Left ventricle myocardium inferior (tissue), 1 donor: ENCODE results near the gene MED27. TPM values are rescaled to one million over a fixed set of nuclear protein-coding genes. Genes with fewer than 3 reads are reported as not detected.

Experiments used
- DNase-seq: peaks from one replicate; pipeline ENCODE4 v3.0.0-alpha.2; 2020
- H3K27ac ChIP-seq: fragments of 200-600 bp; replicated peaks from 2 replicates; pipeline ENCODE4 v1.8.0; 2021
- H3K27me3 ChIP-seq: fragments of 200-600 bp; 2 replicates; pipeline ENCODE4 v1.8.0; 2021; ENCODE audit warnings: low read depth
- H3K36me3 ChIP-seq: fragments of 200-600 bp; 2 replicates; pipeline ENCODE4 v1.8.0; 2021
- H3K4me1 ChIP-seq: fragments of 200-600 bp; 2 replicates; pipeline ENCODE4 v1.8.0; 2021
- H3K4me3 ChIP-seq: fragments of 200-600 bp; 2 replicates; pipeline ENCODE4 v1.8.0; 2021; ENCODE audit warnings: mild to moderate bottlenecking, moderate library complexity
- H3K9me3 ChIP-seq: fragments of 200-600 bp; replicated peaks from 2 replicates; pipeline ENCODE4 v1.8.0; 2021
- intact Hi-C: fragments of 100-400 bp; cut with micrococcal nuclease; formaldehyde crosslinking; loops from one replicate; pipeline ENCODE4 v1.11.0; 2022
- total RNA-seq: library from RNA; stranded (reverse); fragmentation: NEBNext Ultra II Directional; extraction: Animal tissue kit (Norgen Biotek cat#: 25700); gene quantifications from one replicate; pipeline ENCODE4 v1.2.1, GENCODE V29; 2021
- TF ChIP-seq, protein P1 (sequence below): fragments of 200-600 bp; IDR thresholded peaks from 2 replicates; pipeline ENCODE4 v1.8.0; 2021; ENCODE audit warnings: antibody characterized with exemption, mild to moderate bottlenecking, borderline replicate concordance
- donor health status: DM: no; HTN: yes; CAD: no; lungs with severe emphysema.

The MED27 gene
- total RNA-seq, 1 donor from 2014 or later = 16.3 TPM

DNA sequence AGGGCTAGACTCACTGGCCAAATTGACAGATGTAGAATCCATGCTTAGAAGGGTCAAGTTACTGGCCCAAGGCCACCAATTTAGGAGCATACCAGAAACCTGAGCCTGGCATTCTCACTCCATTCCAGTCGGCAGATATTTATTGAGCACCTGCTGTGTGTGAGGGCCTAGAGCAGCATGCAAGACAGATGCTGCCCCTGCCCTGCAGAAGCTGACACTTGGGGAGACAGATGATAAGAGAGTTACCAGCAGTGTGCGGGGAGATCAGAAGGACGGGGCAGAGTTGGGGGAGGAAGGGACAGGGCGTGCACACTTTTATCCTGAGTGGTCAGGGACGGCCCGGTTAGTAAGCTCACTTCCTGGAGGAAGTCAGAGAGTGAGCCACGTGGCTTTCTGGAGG, 228.3 kb downstream of the MED27 start:
- TF ChIP-seq, protein P1, sequence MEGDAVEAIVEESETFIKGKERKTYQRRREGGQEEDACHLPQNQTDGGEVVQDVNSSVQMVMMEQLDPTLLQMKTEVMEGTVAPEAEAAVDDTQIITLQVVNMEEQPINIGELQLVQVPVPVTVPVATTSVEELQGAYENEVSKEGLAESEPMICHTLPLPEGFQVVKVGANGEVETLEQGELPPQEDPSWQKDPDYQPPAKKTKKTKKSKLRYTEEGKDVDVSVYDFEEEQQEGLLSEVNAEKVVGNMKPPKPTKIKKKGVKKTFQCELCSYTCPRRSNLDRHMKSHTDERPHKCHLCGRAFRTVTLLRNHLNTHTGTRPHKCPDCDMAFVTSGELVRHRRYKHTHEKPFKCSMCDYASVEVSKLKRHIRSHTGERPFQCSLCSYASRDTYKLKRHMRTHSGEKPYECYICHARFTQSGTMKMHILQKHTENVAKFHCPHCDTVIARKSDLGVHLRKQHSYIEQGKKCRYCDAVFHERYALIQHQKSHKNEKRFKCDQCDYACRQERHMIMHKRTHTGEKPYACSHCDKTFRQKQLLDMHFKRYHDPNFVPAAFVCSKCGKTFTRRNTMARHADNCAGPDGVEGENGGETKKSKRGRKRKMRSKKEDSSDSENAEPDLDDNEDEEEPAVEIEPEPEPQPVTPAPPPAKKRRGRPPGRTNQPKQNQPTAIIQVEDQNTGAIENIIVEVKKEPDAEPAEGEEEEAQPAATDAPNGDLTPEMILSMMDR = no peak
- H3K9me3 ChIP-seq = no peaks in the 10 kb centered on the region
- no peak overlapping the region for H3K4me3 ChIP-seq
- no peaks in the 10 kb centered on the region for H3K36me3 ChIP-seq
- intact Hi-C loops = no loop called here
- H3K27me3 ChIP-seq = no peaks in the 10 kb centered on the region
- peaks cover 4% of the 10 kb centered on the region for H3K4me1 ChIP-seq
- DNase-seq = no peak
- H3K27ac ChIP-seq = no peak overlapping the region

DNA sequence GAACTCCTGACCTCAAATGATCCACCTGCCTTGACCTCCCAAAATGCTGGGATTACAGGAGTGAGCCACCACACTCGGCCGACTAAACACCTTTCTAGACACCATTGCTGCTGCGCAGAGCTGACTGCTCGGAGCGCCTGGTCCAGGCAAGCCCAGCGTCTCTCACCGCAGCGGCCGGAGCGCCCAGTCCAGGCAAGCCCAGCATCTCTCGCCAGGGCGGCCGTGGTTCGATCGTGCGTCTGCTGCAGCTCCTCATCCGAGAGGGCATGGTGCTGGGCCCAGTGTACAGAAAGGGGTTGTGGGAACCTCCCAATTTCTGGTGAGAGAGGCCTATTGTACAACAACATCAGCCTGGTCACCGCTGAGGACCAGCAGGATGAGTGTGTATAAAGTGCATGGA, 230.3 kb downstream of the MED27 start:
- H3K4me1 ChIP-seq = no peaks in the 10 kb centered on the region
- H3K36me3 ChIP-seq = no peaks in the 10 kb centered on the region
- TF ChIP-seq, protein P1 = no peak
- no peak for DNase-seq
- no peak overlapping the region for H3K27ac ChIP-seq
- no peaks in the 10 kb centered on the region for H3K27me3 ChIP-seq
- intact Hi-C loops = no loop called here
- H3K9me3 ChIP-seq = no peaks in the 10 kb centered on the region
- H3K4me3 ChIP-seq = no peak overlapping the region

DNA sequence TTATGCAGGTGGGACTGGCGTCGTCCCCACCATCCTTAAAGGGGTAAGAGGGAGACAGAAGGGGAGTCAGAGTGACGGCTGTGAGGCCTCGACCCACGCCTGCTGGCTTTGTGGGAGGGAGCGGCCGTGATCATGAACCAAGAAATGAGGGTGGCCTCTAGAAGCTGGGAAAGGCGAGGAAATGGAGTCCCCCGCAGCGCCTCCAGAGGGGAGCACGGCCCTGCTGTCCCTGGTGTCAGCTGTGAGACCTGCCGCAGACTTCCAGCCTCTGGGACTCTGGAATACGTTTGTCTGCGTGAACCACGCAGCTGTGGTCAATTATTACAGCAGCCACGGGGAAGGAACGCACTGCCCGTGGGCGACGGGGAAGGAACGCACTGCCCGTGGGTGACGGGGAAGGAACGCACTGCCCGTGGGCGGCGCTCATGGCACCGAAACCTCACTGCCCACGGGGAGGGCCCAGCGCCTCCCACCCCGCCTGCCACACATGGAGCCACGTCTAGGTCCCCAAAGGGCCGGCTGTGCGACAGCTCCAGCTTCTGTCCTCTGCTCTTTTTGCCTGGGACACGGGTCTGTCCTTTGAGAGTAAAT, 231.0 kb downstream of the MED27 start:
- H3K27me3 ChIP-seq = no peaks in the 10 kb centered on the region
- no peak overlapping the region for H3K4me3 ChIP-seq
- H3K4me1 ChIP-seq = no peaks in the 10 kb centered on the region
- no peaks in the 10 kb centered on the region for H3K9me3 ChIP-seq
- intact Hi-C loops = no loop called here
- H3K27ac ChIP-seq = no peak overlapping the region
- TF ChIP-seq, protein P1 = no peak
- DNase-seq = no peak
- H3K36me3 ChIP-seq = no peaks in the 10 kb centered on the region

DNA sequence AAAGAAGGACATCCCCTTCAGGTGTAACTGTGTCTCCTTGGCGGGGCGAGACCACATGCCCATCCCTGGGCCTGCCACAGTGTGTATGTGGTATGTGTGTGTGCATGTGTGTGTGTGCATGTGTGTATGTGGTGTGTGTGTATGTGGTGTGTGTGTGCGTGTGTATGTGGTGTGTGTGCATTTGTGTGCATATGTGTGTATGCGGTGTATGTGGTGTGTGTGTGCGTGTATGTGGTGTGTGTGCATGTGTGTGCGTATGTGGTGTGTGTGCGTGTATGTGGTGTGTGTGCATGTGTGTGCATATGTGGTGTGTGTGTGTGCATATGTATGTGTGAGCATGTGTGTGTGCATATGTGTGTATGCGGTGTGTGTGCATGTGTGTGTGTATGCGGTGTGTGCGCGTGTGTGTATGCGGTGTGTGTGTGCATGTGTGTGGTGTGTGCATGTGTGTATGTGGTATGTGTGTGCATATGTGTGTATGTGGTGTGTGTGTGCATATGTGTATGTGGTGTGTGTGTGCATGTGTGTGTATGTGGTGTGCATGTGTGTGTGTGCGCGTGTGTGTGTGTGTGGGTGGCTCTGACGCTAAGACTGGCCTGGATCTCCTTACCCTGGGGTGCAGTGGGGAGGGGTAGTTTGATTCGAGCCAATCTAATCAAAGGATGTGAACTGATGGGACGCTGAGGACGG, 231.9 kb downstream of the MED27 start:
- no peaks in the 10 kb centered on the region for H3K4me1 ChIP-seq
- intact Hi-C loops = no loop called here
- no peak for DNase-seq
- H3K27me3 ChIP-seq = no peaks in the 10 kb centered on the region
- H3K4me3 ChIP-seq = no peak overlapping the region
- TF ChIP-seq, protein P1 = no peak
- H3K9me3 ChIP-seq = no peaks in the 10 kb centered on the region
- H3K36me3 ChIP-seq = no peaks in the 10 kb centered on the region
- no peak overlapping the region for H3K27ac ChIP-seq

DNA sequence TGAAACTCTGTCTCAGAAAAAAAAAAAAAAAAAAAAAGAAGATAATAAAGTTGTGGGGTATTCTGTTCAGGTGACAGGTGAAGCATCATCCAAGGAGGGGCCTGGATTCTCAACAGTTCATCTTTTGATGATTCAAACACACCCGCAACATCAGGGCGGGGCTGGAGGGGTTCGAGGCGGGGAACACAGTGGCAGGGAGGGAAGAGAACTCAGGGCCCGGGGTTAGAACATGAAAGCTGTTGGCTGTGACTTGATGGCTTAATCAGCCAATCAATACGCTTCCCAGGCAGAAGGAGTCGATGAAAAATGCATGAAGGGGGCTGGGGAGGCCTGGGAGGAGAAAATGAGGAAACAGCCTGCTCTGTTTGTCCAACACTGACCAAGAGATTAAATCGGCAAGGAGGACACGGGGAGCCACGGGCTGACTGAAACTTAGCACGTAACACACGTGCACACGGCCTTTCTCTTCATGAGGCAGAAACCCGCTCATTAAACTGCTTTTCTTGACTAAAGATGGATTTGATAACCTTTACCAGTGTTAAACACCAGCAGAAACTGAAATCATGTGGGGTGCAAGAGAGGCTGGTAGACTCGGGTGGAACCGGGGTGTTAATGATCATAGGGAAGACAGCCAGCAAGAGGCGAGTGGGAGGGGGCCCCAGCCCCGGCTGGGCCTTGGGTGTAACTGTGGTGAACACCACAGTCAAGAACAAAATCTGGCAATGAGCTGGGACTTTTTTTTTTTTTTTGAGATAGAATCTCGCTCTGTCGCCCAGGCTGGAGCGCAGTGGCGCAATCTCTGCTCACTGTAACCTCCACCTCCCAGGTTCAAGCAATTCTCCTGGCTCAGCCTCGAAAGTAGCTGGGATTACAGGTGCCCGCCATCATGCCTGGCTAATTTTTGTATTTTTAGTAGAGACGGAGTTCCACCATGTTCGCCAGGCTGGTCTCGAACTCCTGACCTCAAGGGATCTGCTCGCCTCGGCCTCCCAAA, 234.1 kb downstream of the MED27 start:
- TF ChIP-seq, protein P1 = no peak
- peaks cover 9% of the 10 kb centered on the region for H3K27me3 ChIP-seq
- H3K27ac ChIP-seq = no peak overlapping the region
- no peaks in the 10 kb centered on the region for H3K4me1 ChIP-seq
- no peak for DNase-seq
- no peak overlapping the region for H3K4me3 ChIP-seq
- intact Hi-C loops = no loop called here
- no peaks in the 10 kb centered on the region for H3K9me3 ChIP-seq
- H3K36me3 ChIP-seq = no peaks in the 10 kb centered on the region
